KMS-11 (cell line): ENCODE measurements around the gene CCL8.

Experiments
- H2AFZ ChIP-seq: fragments of 200-600 bp; sonication (generic); 2 replicates; pipeline ENCODE4 v1.6.1; 2016; ENCODE audit warnings: antibody characterized with exemption, mixed run types, low read depth
- H3K27ac ChIP-seq: fragments of 200-600 bp; sonication (generic); 2 replicates; pipeline ENCODE4 v1.6.1; 2016; ENCODE audit warnings: mild to moderate bottlenecking, mixed run types
- H3K27me3 ChIP-seq: fragments of 200-600 bp; sonication (generic); 2 replicates; pipeline ENCODE4 v1.6.1; 2017; ENCODE audit warnings: mild to moderate bottlenecking, low read depth, mixed run types, moderate library complexity; ENCODE audit not compliant: insufficient read depth
- H3K36me3 ChIP-seq: fragments of 200-600 bp; sonication (generic); 2 replicates; pipeline ENCODE4 v1.6.1; 2017; ENCODE audit warnings: mild to moderate bottlenecking, mixed run types; ENCODE audit not compliant: insufficient read depth
- H3K4me1 ChIP-seq: fragments of 200-600 bp; sonication (generic); 2 replicates; pipeline ENCODE4 v1.6.1; 2016; ENCODE audit warnings: mild to moderate bottlenecking, low read depth, mixed run types; ENCODE audit not compliant: poor library complexity, severe bottlenecking
- H3K4me2 ChIP-seq: fragments of 200-600 bp; sonication (generic); 2 replicates; pipeline ENCODE4 v1.7.0; 2016; ENCODE audit warnings: mild to moderate bottlenecking, mixed run types
- H3K4me3 ChIP-seq: fragments of 200-600 bp; sonication (generic); IDR thresholded peaks from 2 replicates; pipeline ENCODE4 v1.6.1; 2017; ENCODE audit warnings: low read depth, low read length, mixed read lengths; ENCODE audit not compliant: insufficient read depth
- H3K79me2 ChIP-seq: fragments of 200-600 bp; sonication (generic); 2 replicates; pipeline ENCODE4 v1.6.1; 2016; ENCODE audit warnings: low read depth, mixed run types; ENCODE audit not compliant: insufficient read depth
- H3K9ac ChIP-seq: fragments of 200-600 bp; sonication (generic); 2 replicates; pipeline ENCODE4 v1.6.1; 2016; ENCODE audit warnings: mild to moderate bottlenecking, mixed run types
- H4K20me1 ChIP-seq: fragments of 200-600 bp; sonication (generic); 2 replicates; pipeline ENCODE4 v1.6.1; 2016; ENCODE audit warnings: mild to moderate bottlenecking, mixed run types; ENCODE audit not compliant: insufficient read depth
- CTCF ChIP-seq: fragments of 200-600 bp; sonication (generic); conservative IDR thresholded peaks from 2 replicates; pipeline ENCODE4 v1.6.1; 2017; ENCODE audit warnings: low read depth, mild to moderate bottlenecking, antibody characterized with exemption, low read length, moderate library complexity, mixed read lengths

Gene CCL8

GRCh38 chr17:34366010-34366409, 46.8 kb downstream of the CCL8 start:
- Histone ChIP-seq H4K20me1 (no peaks in the 10 kb centered on the region), H3K27ac (peak overlapping the region; percentile 85)

DNA sequence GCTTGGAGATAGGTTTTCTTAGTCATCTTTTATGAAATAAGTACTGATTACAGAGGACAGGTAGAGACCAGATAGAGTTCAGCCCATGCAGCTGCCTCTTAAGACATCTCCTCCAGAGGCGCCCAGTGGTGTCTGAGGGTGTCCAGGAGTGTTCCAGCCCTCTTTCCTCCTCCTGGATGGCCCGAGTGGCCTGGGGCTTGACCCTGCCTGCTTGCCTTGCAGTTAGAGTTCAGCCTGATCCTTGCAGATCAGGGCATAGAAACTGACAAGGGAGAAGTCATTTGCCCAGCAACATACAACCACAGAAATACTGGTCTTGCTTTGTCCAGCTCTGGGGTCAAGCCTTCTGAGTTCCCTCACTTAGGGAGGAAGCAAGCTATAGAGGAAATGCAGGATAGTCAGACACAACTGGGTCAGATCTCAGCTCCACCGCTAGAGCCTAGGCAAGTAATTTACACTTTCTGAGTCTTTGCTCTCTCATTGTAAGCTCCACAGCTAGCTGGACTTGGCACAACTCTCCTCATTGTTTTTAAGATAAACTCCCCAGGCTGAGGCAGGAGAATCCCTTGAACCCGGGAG, 47.4 kb downstream of the CCL8 start:
- H3K79me2 ChIP-seq, result no peaks in the 10 kb centered on the region
- no peak for TF ChIP-seq CTCF
- no peaks in the 10 kb centered on the region for H3K27me3 ChIP-seq
- H4K20me1 ChIP-seq, result no peaks in the 10 kb centered on the region
- no peak overlapping the region for H2AFZ ChIP-seq
- no peak overlapping the region; the same call in 1 of the 2 replicates for H3K9ac ChIP-seq
- H3K27ac ChIP-seq, result peak overlapping the region; percentile 85; the same call in 1 of the 2 replicates
- peak overlapping the region; percentile 89 for H3K4me2 ChIP-seq
- no peak overlapping the region for H3K4me3 ChIP-seq
- peaks cover 100% of the 10 kb centered on the region for H3K4me1 ChIP-seq
- no peaks in the 10 kb centered on the region for H3K36me3 ChIP-seq

More at GRCh38 chr17:34366010-34366409, 46.8 kb downstream of the CCL8 start:
- Histone ChIP-seq H3K4me3 (no peak overlapping the region), H3K9ac (no peak overlapping the region), H3K4me2 (peak overlapping the region; percentile 89), H3K27me3 (no peaks in the 10 kb centered on the region), H3K4me1 (peaks cover 100% of the 10 kb centered on the region), H2AFZ (no peak overlapping the region), H3K79me2 (no peaks in the 10 kb centered on the region), H3K36me3 (no peaks in the 10 kb centered on the region)
- no peak for TF ChIP-seq CTCF

GRCh38 chr17:34367486-34368195, 48.4 kb downstream of the CCL8 start:
- Histone ChIP-seq H3K4me2 (peak overlapping the region; percentile 65; the same call in 1 of the 2 replicates), H2AFZ (no peak overlapping the region), H3K36me3 (no peaks in the 10 kb centered on the region), H3K4me3 (no peak overlapping the region), H4K20me1 (no peaks in the 10 kb centered on the region), H3K79me2 (no peaks in the 10 kb centered on the region), H3K9ac (no peak overlapping the region), H3K4me1 (peaks cover 100% of the 10 kb centered on the region), H3K27me3 (no peaks in the 10 kb centered on the region), H3K27ac (peak overlapping the region; percentile 89; the same call in 1 of the 2 replicates)
- TF ChIP-seq CTCF, result no peak

GRCh38 chr17:34368196-34368945, 49.1 kb downstream of the CCL8 start:
- no peak for TF ChIP-seq CTCF
- no peak overlapping the region for H2AFZ ChIP-seq
- no peaks in the 10 kb centered on the region for H3K36me3 ChIP-seq
- no peaks in the 10 kb centered on the region for H4K20me1 ChIP-seq
- H3K4me1 ChIP-seq, result peaks cover 100% of the 10 kb centered on the region
- H3K4me2 ChIP-seq, result peak overlapping the region; percentile 65
- peak overlapping the region; percentile 89 for H3K27ac ChIP-seq
- no peak overlapping the region for H3K4me3 ChIP-seq
- no peaks in the 10 kb centered on the region for H3K27me3 ChIP-seq
- no peaks in the 10 kb centered on the region for H3K79me2 ChIP-seq
- H3K9ac ChIP-seq, result peak overlapping the region; percentile 51; the same call in 1 of the 2 replicates
